ENCODE results near the gene COL23A1. TPM values are rescaled to one million over a fixed set of nuclear protein-coding genes. Genes with fewer than 3 reads are reported as not detected.
A peak's percentile ranks its signal among the peaks of the same experiment; 100 is the strongest.

Gene COL23A1
- total RNA-seq, 1 donor from 2014 or later = 75.2 TPM

GRCh38 chr5:178476531-178476930 is 113.7 kb downstream of the COL23A1 start:
- Mint-ChIP-seq H3K4me3 (ENCODE audit: unreplicated experiment) (no peak overlapping the region), H3K27me3 (ENCODE audit: unreplicated experiment) (no peaks in the 10 kb centered on the region), H3K27ac (ENCODE audit: unreplicated experiment) (no peak overlapping the region), H3K9me3 (ENCODE audit: unreplicated experiment) (no peaks in the 10 kb centered on the region), H3K4me1 (ENCODE audit: unreplicated experiment) (peaks cover 19% of the 10 kb centered on the region), H3K36me3 (ENCODE audit: low read depth, unreplicated experiment) (peaks cover 4% of the 10 kb centered on the region)
- TF ChIP-seq CTCF (IDR thresholded peaks at IDR 0.05; ENCODE audit: unreplicated experiment) = no peak
- no peak for DNase-seq (ENCODE audit: low spot score)

- H3K27me3 Mint-ChIP-seq (ENCODE audit: unreplicated experiment) = no peaks in the 10 kb centered on the region
- no peaks in the 10 kb centered on the region for H3K9me3 Mint-ChIP-seq (ENCODE audit: unreplicated experiment)
- H3K4me3 Mint-ChIP-seq (ENCODE audit: unreplicated experiment) = no peak overlapping the region
- H3K27ac Mint-ChIP-seq (ENCODE audit: unreplicated experiment) = no peak overlapping the region
- DNase-seq (ENCODE audit: low spot score) = no peak
- no peak for TF ChIP-seq CTCF (IDR thresholded peaks at IDR 0.05; ENCODE audit: unreplicated experiment)
- H3K36me3 Mint-ChIP-seq (ENCODE audit: low read depth, unreplicated experiment) = peaks cover 4% of the 10 kb centered on the region
- H3K4me1 Mint-ChIP-seq (ENCODE audit: unreplicated experiment) = peaks cover 19% of the 10 kb centered on the region
These were observed 114.8 kb downstream of the COL23A1 start for GRCh38 chr5:178475422-178475821.

- H3K27me3 Mint-ChIP-seq (ENCODE audit: unreplicated experiment) = no peaks in the 10 kb centered on the region
- peaks cover 7% of the 10 kb centered on the region for H3K36me3 Mint-ChIP-seq (ENCODE audit: low read depth, unreplicated experiment)
- DNase-seq (ENCODE audit: low spot score) = no peak
- no peak overlapping the region for H3K4me3 Mint-ChIP-seq (ENCODE audit: unreplicated experiment)
- H3K4me1 Mint-ChIP-seq (ENCODE audit: unreplicated experiment) = peaks cover 25% of the 10 kb centered on the region
- TF ChIP-seq CTCF (IDR thresholded peaks at IDR 0.05; ENCODE audit: unreplicated experiment) = no peak
- H3K9me3 Mint-ChIP-seq (ENCODE audit: unreplicated experiment) = no peaks in the 10 kb centered on the region
- peak overlapping the region; percentile 49 for H3K27ac Mint-ChIP-seq (ENCODE audit: unreplicated experiment)
These were observed 115.5 kb downstream of the COL23A1 start for GRCh38 chr5:178474562-178475184.

- no peak for TF ChIP-seq CTCF (IDR thresholded peaks at IDR 0.05; ENCODE audit: unreplicated experiment)
- Mint-ChIP-seq H3K4me1 (ENCODE audit: unreplicated experiment) (peaks cover 26% of the 10 kb centered on the region), H3K36me3 (ENCODE audit: low read depth, unreplicated experiment) (peaks cover 10% of the 10 kb centered on the region), H3K9me3 (ENCODE audit: unreplicated experiment) (no peaks in the 10 kb centered on the region), H3K27me3 (ENCODE audit: unreplicated experiment) (no peaks in the 10 kb centered on the region), H3K27ac (ENCODE audit: unreplicated experiment) (peak overlapping the region; percentile 30), H3K4me3 (ENCODE audit: unreplicated experiment) (no peak overlapping the region)
- no peak for DNase-seq (ENCODE audit: low spot score)
These were observed 116.3 kb downstream of the COL23A1 start for GRCh38 chr5:178473854-178474253.

- DNase-seq (ENCODE audit: low spot score) = no peak
- peaks cover 31% of the 10 kb centered on the region for H3K4me1 Mint-ChIP-seq (ENCODE audit: unreplicated experiment)
These were observed 118.1 kb downstream of the COL23A1 start for GRCh38 chr5:178472138-178472537.

More at GRCh38 chr5:178472138-178472537, 118.1 kb downstream of the COL23A1 start:
- no peak overlapping the region for H3K27ac Mint-ChIP-seq (ENCODE audit: unreplicated experiment)
- H3K36me3 Mint-ChIP-seq (ENCODE audit: low read depth, unreplicated experiment) = peaks cover 16% of the 10 kb centered on the region
- H3K27me3 Mint-ChIP-seq (ENCODE audit: unreplicated experiment) = no peaks in the 10 kb centered on the region
- no peak overlapping the region for H3K4me3 Mint-ChIP-seq (ENCODE audit: unreplicated experiment)
- no peak for TF ChIP-seq CTCF (IDR thresholded peaks at IDR 0.05; ENCODE audit: unreplicated experiment)
- no peaks in the 10 kb centered on the region for H3K9me3 Mint-ChIP-seq (ENCODE audit: unreplicated experiment)
